IPS-18a (cell line): ENCODE data around the gene PTGES3L.
"Not testable (repeated sequence)": the region's sequence is repeated elsewhere in the genome, so short reads cannot be mapped to it uniquely, and the experiment has no call there.

ENCODE experiments used
- H3K27ac ChIP-seq: one replicate; pipeline ENCODE4 v1.5.1; 2013; ENCODE audit warnings: low read length
- H3K27me3 ChIP-seq: one replicate; pipeline ENCODE4 v1.6.1; 2013; ENCODE audit warnings: mild to moderate bottlenecking, low read length; ENCODE audit not compliant: control insufficient read depth, insufficient read depth
- H3K36me3 ChIP-seq: one replicate; pipeline ENCODE4 v1.6.1; 2013; ENCODE audit warnings: low read depth, low read length; ENCODE audit not compliant: control insufficient read depth
- H3K4me1 ChIP-seq: one replicate; pipeline ENCODE4 v1.6.1; 2013; ENCODE audit warnings: low read depth, low read length; ENCODE audit not compliant: control insufficient read depth
- H3K4me3 ChIP-seq: one replicate; pipeline ENCODE4 v1.5.1; 2013; ENCODE audit warnings: low read length
- H3K9ac ChIP-seq: one replicate; pipeline ENCODE4 v1.6.1; 2013; ENCODE audit warnings: mild to moderate bottlenecking, low read length, moderate library complexity
- H3K9me3 ChIP-seq: one replicate; pipeline ENCODE4 v1.6.1; 2013; ENCODE audit warnings: low read depth, low read length; ENCODE audit not compliant: control insufficient read depth

The PTGES3L gene

GRCh38 chr17:43010667-43011308 is 30.9 kb upstream of the PTGES3L start:
- Histone ChIP-seq H3K36me3 (peaks cover 9% of the 10 kb centered on the region), H3K4me3 (no peak overlapping the region), H3K27me3 (no peaks in the 10 kb centered on the region), H3K4me1 (peaks cover 10% of the 10 kb centered on the region), H3K9ac (no peak overlapping the region), H3K9me3 (no peaks in the 10 kb centered on the region), H3K27ac (no peak overlapping the region)

GRCh38 chr17:43006639-43007551 is 27.0 kb upstream of the PTGES3L start, which contains the start of gene IFI35:
Gene IFI35, plus strand, starts transcription at chr17:43006784. Its CDS starts 164 bp downstream, at chr17:43006948.
- Histone ChIP-seq H3K9me3 (no peaks in the 10 kb centered on the region), H3K27ac (peak within 1 kb of the TSS; percentile 5), H3K4me3 (peak within 1 kb of the TSS; percentile 55), H3K4me1 (peaks cover 4% of the 10 kb centered on the region), H3K27me3 (no peaks in the 10 kb centered on the region), H3K9ac (peak within 1 kb of the TSS; percentile 37), H3K36me3 (peaks cover 19% of the 10 kb centered on the region)

- H3K4me1 ChIP-seq = peaks cover 10% of the 10 kb centered on the region
- H3K9ac ChIP-seq = no peak overlapping the region
- H3K36me3 ChIP-seq = peaks cover 42% of the 10 kb centered on the region
- H3K4me3 ChIP-seq = no peak overlapping the region
- H3K27me3 ChIP-seq = no peaks in the 10 kb centered on the region
- no peak overlapping the region for H3K27ac ChIP-seq
- no peaks in the 10 kb centered on the region for H3K9me3 ChIP-seq
Measured at GRCh38 chr17:43003542-43004172, 23.8 kb upstream of the PTGES3L start.

- H3K27ac ChIP-seq, H3K4me3 ChIP-seq, H3K27me3 ChIP-seq, H3K9me3 ChIP-seq, H3K9ac ChIP-seq: not testable (repeated sequence)
- peaks cover 42% of the 10 kb centered on the region for H3K36me3 ChIP-seq
- peaks cover 12% of the 10 kb centered on the region for H3K4me1 ChIP-seq
Measured at GRCh38 chr17:43000894-43001293, 21.0 kb upstream of the PTGES3L start.

GRCh38 chr17:42999003-42999525 is 19.2 kb upstream of the PTGES3L start:
- Histone ChIP-seq H3K27ac (peak overlapping the region; percentile 93), H3K4me1 (peaks cover 12% of the 10 kb centered on the region), H3K27me3 (no peaks in the 10 kb centered on the region), H3K9ac (peak overlapping the region; percentile 97), H3K36me3 (peaks cover 42% of the 10 kb centered on the region), H3K9me3 (no peaks in the 10 kb centered on the region), H3K4me3 (peak overlapping the region; percentile 97)

- Histone ChIP-seq H3K27ac (peak within 1 kb of the TSS; percentile 93), H3K9ac (peak within 1 kb of the TSS; percentile 97), H3K4me3 (peak within 1 kb of the TSS; percentile 97), H3K9me3 (no peaks in the 10 kb centered on the region), H3K27me3 (no peaks in the 10 kb centered on the region), H3K36me3 (peaks cover 38% of the 10 kb centered on the region), H3K4me1 (peaks cover 12% of the 10 kb centered on the region)
Measured at GRCh38 chr17:42997984-42998938, 18.4 kb upstream of the PTGES3L start, which contains the start of gene RPL27. Gene RPL27, plus strand, starts transcription at chr17:42998419. Its CDS starts 332 bp downstream, at chr17:42998751.

- Histone ChIP-seq H3K27me3 (no peaks in the 10 kb centered on the region), H3K4me1 (peaks cover 12% of the 10 kb centered on the region), H3K9me3 (no peaks in the 10 kb centered on the region), H3K36me3 (peaks cover 38% of the 10 kb centered on the region), H3K27ac (no peak overlapping the region), H3K9ac (peak overlapping the region; percentile 43), H3K4me3 (peak overlapping the region; percentile 97)
Measured at GRCh38 chr17:42997390-42997983, 17.6 kb upstream of the PTGES3L start.

GRCh38 chr17:42993913-42994312 is 14.0 kb upstream of the PTGES3L start:
- not testable (repeated sequence) for H3K27me3 ChIP-seq, H3K4me1 ChIP-seq, H3K9ac ChIP-seq, H3K9me3 ChIP-seq, H3K4me3 ChIP-seq, H3K27ac ChIP-seq
- peaks cover 38% of the 10 kb centered on the region for H3K36me3 ChIP-seq

GRCh38 chr17:42992872-42993271 is 13.0 kb upstream of the PTGES3L start:
- H3K4me3 ChIP-seq = no peak overlapping the region
- peaks cover 7% of the 10 kb centered on the region for H3K4me1 ChIP-seq
- H3K27me3 ChIP-seq = no peaks in the 10 kb centered on the region
- H3K36me3 ChIP-seq = peaks cover 43% of the 10 kb centered on the region
- no peak overlapping the region for H3K27ac ChIP-seq
- no peaks in the 10 kb centered on the region for H3K9me3 ChIP-seq
- no peak overlapping the region for H3K9ac ChIP-seq

- Histone ChIP-seq H3K36me3 (peaks cover 52% of the 10 kb centered on the region), H3K27ac (no peak overlapping the region), H3K9me3 (no peaks in the 10 kb centered on the region), H3K27me3 (no peaks in the 10 kb centered on the region), H3K9ac (no peak overlapping the region), H3K4me3 (no peak overlapping the region), H3K4me1 (no peaks in the 10 kb centered on the region)
Measured at GRCh38 chr17:42991471-42991870, 11.6 kb upstream of the PTGES3L start.
